HL-60 (cell line): ENCODE measurements around the gene KCNQ1.

Experiments used
- POLR2AphosphoS5 ChIP-seq: IDR thresholded peaks from 2 replicates; pipeline ENCODE4 v1.6.1; 2012; ENCODE audit warnings: low read depth
- TF ChIP-seq, protein P1 (sequence below): IDR thresholded peaks from one replicate; pipeline ENCODE4 v1.5.1; 2011; ENCODE audit warnings: low read length, control low read depth, inconsistent platforms; ENCODE audit not compliant: insufficient read depth
- TF ChIP-seq, protein P2 (sequence below): IDR thresholded peaks from 2 replicates; pipeline ENCODE4 v1.6.1; 2012; ENCODE audit warnings: low read depth; ENCODE audit not compliant: insufficient replicate concordance

DNA sequence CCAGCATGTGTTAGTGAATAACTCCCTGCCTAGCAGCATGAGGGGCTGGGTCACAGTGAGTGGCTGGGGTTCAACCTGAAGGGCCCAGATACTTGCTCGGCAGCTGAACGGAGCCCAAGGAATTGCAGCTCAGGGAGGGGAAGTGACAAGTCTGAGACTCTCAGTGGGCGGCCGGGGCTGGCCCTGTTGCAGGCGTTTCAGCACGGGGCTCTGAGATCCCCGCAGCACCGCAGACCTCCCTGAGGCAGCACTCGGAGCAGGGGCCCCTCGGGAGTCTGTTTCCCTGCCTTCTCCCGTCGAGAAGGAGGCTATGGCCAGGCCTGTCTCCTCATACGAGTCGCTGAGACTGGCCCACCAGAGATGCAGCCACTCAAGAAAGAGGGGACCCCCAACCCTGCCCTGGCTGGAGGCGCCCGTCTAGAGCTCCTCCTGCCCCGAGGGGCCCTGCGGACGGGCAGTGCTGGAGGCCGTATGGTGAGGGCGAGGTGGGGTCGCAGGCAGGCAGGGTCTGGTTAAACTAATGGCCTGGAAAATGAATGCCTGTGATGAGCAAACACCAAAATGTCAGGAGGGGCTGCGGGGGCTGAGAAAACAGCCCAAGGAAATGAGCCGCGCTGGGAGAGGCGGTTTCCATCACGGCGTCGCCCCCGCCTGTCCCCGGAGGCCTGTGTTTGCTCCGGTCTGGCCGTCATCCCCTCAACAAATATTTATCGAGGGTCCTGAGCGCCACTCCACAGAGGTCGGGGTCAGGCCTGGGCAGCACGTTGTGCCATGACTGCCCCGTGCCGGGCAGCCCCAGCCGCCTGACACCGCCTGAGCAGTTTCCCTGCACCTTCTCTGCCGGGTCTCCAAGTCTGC lies 35.0 kb upstream of the KCNQ1 start:
- TF ChIP-seq, protein P1, sequence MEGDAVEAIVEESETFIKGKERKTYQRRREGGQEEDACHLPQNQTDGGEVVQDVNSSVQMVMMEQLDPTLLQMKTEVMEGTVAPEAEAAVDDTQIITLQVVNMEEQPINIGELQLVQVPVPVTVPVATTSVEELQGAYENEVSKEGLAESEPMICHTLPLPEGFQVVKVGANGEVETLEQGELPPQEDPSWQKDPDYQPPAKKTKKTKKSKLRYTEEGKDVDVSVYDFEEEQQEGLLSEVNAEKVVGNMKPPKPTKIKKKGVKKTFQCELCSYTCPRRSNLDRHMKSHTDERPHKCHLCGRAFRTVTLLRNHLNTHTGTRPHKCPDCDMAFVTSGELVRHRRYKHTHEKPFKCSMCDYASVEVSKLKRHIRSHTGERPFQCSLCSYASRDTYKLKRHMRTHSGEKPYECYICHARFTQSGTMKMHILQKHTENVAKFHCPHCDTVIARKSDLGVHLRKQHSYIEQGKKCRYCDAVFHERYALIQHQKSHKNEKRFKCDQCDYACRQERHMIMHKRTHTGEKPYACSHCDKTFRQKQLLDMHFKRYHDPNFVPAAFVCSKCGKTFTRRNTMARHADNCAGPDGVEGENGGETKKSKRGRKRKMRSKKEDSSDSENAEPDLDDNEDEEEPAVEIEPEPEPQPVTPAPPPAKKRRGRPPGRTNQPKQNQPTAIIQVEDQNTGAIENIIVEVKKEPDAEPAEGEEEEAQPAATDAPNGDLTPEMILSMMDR: no peak
- TF ChIP-seq, protein P2, sequence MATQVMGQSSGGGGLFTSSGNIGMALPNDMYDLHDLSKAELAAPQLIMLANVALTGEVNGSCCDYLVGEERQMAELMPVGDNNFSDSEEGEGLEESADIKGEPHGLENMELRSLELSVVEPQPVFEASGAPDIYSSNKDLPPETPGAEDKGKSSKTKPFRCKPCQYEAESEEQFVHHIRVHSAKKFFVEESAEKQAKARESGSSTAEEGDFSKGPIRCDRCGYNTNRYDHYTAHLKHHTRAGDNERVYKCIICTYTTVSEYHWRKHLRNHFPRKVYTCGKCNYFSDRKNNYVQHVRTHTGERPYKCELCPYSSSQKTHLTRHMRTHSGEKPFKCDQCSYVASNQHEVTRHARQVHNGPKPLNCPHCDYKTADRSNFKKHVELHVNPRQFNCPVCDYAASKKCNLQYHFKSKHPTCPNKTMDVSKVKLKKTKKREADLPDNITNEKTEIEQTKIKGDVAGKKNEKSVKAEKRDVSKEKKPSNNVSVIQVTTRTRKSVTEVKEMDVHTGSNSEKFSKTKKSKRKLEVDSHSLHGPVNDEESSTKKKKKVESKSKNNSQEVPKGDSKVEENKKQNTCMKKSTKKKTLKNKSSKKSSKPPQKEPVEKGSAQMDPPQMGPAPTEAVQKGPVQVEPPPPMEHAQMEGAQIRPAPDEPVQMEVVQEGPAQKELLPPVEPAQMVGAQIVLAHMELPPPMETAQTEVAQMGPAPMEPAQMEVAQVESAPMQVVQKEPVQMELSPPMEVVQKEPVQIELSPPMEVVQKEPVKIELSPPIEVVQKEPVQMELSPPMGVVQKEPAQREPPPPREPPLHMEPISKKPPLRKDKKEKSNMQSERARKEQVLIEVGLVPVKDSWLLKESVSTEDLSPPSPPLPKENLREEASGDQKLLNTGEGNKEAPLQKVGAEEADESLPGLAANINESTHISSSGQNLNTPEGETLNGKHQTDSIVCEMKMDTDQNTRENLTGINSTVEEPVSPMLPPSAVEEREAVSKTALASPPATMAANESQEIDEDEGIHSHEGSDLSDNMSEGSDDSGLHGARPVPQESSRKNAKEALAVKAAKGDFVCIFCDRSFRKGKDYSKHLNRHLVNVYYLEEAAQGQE: no peak
- no peak for TF ChIP-seq POLR2AphosphoS5
